Hepatic stellate cell (primary cell): ENCODE results near the gene LMNTD2.

Source experiments
- DNase-seq: peaks from one replicate; pipeline ENCODE4 v3.0.0; 2011; ENCODE audit warnings: low spot score

LMNTD2 gene

DNA sequence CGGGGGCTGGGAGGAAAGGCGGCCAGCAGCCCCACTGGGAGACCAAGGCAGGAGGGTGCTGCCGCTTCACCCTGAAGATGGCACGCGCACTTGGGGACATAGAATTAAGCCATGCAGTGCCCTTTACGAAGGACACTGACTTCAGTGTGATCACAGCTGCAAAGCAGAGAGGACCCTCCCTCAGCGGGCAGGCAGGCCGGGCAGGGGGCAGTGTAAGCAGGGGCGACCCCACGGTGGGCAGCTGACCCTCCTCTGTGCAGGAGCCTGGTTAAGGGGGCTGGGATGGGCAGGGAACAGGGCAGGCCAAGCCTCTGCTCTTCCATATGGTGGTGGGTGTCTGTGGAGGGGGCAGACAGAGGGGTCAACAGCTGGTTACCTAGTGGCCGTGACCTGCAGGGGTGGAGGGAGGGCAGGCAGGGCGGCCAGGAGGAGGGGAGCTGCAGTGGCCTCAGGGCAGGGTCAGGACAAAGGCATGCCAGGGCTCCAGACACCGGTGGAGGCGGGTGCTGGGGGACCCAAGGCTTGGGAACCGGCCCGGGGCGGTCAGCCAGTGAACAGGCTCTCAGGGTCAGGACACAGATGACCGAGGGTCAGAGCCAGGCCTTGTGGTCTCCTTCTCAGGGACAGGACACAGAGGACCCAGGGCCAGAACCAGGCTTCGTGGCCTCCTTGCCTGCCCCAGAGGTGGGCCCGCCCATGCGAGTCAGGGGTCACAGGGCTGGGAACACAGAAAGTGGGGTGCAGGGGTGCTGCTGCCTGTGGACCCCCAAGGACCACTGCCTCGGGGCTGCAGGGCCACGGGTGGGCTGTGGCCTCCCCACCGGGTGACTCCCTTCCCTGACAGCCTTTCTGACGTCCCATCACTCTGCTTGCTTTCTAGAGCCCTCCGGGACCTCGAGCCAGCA lies 7.2 kb downstream of the LMNTD2 start:
- DNase-seq: no peak

DNA sequence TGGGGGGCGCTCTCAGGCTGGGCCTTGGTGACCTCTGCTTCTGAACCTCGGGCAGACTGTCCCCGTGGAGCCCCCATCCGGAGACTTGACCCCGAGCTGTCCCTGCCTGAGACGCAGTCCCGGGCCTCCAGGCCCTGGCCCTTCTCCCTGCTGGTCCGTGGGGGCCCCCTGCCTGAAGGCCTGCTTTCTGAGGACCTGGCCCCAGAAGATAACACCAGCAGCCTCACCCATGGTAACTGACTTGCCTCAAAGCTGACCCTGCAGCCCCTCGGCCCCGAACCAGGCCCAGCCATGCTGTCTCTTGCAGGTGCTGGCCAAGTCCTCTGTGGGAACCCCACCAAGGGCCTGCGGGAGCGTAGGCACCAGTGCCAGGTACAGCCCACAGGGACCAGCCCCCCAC lies 8.9 kb downstream of the LMNTD2 start:
- no peak for DNase-seq

DNA sequence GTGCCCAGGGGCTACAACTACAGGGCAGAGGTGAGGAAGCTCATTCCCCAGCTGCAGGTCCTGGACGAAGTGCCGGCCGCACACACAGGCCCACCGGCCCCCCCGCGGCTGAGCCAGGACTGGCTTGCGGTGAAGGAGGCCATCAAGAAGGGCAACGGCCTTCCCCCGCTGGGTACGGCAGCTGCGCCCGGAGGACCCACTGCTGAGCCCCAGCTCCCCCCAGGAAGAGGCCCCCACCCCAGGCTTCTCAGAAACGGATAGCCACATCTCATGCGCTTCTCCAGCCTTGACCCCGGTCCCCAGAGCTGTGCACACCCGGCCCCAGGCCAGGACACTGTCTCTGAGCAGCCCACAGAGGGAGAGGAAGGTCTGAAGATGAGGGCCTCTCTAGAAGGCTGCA lies 9.4 kb downstream of the LMNTD2 start:
- no peak for DNase-seq

DNA sequence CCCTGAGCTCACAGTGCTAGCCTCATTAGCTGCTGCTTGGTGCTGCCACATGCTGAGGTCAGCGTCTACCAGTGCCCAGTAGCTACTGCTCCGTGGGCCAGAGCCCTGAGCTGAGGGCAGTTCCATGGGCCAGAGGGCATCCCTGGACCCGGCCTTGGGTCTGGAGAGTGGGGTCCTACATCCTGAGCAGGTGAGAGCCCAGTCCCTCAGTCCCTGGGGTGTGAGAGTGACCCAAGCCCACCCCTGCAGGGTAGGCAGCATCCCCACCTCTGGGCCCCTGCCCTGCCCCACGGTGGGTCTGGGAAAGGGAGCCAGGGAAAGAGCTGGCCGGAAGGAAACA lies 9.8 kb downstream of the LMNTD2 start:
- DNase-seq: no peak

DNA sequence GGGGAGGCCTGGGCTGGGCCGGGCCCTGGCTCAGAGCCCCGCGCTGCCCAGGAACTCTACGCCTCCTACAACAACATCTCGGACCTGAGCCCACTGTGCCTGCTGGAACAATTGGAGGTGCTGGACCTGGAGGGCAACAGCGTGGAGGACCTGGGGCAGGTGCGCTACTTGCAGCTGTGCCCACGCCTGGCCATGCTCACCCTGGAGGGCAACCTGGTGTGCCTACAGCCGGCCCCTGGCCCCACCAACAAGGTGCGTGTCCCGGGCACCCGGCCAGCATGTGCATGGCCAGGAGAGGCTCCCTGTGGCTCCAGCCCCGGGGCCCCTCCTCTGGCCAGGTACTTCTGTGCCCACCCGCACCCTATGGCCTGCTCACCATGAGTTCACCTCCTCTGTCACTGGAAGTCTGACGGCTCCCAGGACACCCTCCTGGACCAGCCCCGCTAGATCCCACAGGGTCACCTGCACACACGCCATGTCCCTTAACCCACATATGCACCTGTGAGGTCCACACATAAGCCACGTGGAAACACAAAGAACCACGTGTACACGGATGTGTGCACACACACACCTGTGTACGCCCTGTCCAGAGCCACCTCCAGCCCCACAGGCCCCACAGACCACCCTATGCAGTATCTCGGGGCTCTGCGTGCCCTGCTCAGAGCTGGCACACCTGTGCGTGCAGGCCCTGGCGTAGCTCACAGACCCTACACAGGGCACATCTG lies 10.4 kb downstream of the LMNTD2 start:
- no peak for DNase-seq

DNA sequence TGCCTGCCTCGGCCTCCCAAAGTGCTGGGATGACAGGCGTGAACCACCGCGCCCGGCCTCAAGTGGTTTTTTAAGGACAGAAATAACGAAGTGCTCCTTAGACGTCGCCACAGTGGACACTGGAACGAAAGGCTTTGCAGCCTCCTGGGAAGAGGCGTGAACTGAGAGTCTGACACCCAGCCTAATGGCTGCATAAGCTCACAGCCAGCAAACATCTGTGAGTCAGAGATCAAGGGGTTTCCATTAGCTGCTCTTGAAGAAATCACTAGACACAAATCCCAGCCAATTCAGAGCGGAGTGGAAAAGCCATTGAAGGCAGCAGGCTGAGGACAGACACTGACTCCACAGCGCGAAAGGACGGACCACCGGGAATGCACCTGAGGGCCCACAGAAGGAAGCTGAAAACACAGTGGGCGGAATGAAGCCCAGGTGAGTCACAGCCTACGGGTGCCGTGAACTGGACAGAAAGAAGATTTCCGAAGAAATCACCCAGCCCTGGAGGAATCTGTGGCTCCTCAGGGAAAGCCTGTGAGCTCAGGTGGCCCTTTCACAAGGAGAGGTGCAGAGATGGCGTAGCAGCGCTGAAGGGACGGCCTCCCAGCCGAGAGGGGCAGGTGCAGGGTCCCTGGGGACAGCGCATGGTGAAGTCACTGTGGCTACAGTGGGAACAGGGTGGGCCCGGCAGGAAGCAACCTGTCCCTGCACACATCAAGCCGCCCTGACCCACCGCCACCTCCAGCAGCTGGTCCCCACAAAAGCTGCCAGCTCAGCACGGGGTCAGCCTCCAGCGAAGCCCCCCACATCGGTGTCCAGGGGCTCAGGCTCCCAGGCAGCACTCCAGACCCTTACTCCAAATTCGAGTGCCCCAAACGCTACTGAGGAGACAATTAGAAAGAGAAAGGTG lies 11.6 kb downstream of the LMNTD2 start:
- DNase-seq: no peak

DNA sequence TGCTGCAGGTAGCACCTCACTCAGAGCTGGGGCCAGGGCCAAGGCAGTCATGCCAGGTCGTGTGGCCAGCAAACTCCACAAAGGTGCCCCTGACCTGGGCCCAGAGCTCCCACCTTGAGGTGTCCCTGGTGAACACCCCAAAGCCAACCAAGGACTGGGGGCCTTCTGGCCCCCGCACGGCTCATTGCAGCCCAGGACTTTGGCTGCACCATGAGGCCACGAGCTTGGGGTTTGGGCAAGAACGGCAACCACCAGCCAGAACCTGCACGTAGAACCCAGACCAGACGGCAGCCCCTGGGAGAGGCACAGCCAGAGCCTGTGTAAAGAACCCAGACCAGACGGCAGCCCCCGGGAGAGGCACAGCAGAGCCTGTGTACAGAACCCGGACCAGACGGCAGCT lies 15.4 kb downstream of the LMNTD2 start:
- no peak for DNase-seq

DNA sequence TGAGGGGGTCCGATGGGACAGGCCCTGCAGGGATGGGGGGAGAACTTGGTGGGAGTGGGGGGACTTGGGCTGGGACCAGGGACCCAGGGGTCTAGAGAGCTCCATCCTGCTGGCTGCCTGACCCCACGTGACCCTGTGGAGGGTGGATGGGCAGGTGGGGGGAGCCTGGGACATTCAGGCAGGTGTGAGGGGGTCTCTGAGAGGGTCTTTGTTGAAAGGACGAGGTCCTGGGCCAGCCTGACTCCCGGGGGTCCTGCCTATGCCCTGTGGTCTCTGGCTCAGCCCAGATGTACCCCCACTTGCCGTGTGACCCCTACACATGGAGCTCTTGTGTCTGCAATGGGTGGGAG lies 15.7 kb downstream of the LMNTD2 start:
- no peak for DNase-seq

DNA sequence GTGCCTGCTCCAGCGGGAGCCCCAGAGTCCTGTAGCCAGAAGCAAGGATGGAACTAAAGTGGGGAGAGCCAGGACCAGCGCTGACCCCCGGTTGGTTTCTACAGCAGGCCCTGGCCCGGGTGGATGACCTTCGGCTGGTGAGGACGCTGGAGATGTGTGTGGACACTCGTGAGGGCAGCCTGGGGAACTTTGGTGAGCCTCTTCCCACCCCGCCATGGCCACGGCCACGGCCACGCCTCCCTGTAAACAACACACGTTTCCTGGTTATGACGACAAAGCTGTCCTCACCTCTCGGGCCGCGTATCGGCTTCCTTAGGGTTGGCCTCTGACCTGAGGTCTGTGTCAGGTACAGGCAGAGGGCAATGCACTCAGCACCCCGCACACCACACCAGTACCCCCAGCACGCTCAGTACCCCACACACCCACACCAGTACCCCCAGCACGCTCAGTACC lies 19.1 kb downstream of the LMNTD2 start:
- no peak for DNase-seq

DNA sequence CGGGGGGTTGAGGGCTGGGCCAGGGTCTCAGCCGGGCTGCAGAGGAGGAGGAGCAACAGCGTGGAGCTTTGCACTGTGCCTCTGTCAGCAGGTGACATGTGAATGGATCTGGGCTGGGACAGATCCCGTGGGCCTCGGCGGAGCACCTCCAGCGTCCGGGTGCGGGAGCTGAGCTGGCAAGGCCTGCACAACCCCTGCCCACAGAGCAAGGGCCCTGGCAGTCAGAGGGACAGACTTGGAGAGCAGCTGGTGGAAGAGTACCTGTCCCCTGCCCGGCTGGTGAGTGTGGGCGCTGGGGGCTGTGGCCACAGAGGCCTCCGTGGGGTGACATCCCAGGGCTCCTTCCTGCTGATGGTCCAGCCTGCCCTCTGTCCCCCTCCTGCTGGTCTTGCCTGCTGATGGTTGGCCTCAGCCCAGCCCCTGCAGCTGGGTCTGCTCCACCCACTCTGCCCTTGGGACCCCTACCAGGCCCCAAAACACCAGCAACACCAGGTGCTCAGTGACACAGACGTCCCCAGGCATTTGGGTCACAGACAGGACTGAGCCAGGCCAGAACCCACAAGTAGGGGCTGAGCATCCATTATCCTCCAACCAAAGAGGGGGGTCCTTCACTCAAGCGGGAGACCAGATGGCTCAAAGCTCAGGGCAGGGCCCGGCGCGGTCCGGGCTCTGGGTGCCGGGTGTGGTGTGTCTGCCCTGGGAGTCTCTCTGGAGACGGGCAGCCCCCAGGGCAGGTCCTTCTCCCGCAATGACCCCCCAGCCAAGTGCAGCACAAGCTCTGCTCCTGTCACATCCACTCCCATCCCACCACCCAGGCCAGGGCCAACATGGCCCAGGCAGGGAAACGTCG lies 19.7 kb downstream of the LMNTD2 start:
- no peak for DNase-seq

DNA sequence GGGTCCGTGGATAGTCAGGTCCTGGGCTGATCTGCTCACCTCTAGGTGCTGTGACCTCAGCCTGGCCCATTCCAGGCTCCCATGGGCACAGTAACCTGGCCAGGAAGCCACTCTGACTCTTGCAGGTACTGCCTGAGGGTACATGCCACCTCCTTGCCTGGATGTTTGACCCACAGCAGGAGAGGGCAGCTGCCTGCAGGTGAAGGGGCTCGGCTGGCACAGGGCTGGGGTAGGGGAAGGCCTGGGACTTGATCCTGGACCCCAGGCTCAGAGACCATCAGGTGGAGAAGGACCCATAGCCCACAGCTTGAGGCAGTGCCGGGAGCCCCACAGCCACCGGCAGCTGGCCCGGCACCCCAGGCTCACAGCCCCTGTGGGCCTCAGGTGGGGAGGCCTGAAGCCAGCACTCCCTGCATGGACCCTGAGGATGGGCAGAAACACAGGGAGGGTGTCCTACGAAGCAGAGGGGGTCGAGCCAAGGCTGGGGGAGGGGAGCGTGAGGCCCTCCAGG lies 20.5 kb downstream of the LMNTD2 start:
- no peak for DNase-seq

DNA sequence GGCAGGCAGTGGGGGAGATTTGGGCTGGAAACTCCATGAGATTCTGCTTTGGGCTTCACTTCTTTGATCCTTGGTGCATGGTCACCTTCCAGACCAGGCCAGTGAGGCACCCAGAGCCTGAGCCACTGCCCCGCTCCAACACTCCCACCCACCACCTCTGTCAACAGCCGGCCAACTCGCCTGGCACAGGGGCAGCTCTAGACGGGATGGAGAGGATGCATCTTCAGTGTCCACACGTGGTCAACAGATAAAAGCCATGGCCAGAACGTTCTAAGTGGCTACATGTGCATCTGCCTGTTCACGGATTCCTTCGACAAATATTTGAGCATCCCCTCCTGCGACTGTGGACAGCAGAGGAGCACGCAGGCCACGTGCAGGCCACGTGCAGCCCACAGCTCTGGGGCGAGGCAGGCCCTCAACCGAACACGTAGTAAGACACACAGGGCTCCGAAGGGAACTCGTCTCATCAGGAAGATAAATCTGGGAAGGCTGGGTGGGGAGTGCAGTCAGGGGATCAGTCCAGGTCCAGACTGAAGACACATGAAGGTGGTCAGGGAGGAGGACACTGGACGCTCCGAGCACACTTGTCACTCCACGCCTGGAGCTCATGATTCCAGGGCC lies 22.0 kb downstream of the LMNTD2 start:
- no peak for DNase-seq

DNA sequence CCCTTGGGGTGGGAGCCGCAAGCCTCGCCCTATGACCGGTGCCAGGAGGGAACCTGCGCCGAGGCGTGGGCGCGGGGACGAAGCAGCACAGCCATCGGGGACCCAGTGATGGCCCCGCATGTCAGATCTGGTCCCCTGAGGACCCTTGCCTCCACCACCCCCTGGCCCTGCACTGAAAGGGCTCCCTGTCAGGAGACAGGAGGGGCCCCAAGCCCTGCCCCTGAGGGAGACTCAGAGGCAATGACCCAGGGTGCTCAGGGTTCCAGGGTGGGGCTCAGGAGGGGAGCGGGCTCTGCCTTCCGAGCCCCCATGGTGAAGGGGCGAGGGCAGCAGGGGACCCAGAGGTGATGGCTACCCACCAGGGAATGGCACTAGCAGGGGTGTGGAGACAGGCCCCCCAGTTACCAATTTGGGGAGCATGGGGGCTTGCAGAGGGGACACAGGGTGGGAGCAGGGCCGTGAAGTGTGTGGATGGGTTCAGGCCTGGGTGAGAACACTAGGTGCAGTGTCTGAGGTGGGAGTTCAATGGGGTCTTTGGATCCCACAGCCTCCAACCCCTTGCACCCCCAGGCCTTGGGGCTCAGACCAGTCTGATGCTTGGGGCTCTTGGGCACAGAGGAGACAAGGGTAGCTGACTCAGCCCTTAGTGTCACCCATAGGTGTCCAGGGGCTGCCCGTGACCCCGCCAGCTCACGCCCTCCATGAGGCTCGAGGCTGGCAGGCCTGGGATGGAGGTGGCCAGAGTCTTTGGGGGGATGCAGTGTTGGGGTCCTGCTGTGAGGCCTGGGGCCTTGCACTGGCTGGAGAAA lies 22.7 kb downstream of the LMNTD2 start:
- no peak for DNase-seq

DNA sequence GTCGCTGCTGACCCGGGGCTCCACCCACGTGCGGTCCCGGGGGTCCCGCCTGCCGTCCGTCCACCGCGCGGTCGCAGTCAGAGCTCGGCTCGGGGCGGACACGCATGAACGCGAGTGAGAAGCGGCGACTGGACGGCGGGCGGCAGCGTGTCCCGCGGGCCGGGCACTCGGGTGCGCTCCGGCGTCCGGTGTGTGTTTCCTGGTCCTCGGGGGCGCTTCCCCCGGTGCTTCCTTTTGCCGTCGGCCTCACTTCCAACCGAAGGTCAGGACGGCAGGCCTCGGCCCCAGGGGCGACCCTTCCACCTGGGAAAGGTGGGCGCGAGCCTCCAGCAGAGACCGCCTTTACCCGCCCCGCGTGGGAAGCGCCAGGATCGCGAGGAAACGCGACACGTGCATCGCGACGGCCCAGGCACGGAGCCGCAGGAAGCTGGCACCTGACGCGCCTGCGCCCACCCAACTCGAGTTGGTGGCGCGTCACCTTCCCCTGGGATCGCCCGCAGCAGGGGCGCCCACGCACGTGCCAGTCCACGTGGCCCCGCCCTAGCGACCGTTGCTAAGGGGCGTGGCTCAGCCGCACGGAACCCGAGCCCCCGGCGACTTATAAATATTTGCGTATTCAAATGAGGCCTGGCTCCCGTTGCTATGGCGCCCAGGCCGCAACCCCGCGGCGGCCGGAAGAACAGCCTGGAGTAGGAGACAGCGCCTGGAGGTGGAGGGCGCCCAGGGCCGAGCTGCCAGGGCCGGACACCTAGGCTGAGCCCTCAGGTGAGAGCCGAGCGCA lies 23.5 kb downstream of the LMNTD2 start, which contains the start of gene LRRC56:
TSS of gene LRRC56 (plus strand) at position 687 of the 781 bp plus-strand sequence. CDS start 3,158 bp downstream, outside the sequence.
- peak; percentile 95 for DNase-seq

DNA sequence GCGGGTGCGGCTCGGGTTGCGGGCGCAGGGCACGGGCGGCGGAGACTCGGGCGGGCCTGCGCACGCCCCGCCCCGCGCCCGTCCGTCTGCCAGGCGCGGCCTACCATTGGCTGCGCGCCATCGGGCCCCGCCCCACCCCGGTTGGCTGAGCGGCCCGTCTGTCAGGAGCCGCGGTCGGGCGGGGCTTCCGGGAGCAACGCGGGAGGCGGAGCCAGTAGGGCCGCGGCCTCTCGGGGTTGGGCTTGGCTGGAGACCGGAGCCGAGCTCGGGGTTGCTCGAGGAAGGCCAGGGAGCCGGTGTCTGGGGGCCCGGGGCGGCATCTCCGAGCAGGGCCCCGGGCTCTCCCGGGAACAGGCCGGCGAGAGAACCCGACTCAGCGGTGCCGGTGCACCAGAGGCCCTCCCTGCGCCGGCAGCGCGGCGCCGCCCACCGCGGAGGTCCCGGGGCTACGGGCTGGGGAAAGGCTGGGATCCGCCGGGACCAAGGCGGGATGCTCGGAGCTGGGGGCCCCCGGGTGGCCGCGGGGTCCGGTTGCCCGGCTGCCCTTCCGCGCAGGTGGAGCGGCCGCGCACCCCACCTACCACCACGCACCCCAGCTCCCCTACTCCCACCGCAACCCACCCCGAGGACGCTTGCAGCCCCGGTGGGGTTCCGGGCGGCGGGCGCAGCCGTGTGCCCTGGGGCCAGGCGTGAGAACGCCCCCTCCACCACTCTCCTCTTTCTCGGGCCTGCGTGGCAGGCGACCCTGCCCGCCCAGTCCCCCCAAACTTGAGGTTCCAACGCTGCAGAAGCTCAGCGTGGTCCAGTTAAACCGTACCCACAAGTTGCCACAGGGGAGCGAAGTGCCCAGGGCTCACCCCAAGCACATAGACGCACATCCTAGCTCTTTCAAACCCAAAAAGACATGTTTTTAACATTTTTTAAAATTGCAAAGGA lies 24.8 kb downstream of the LMNTD2 start, which contains the start of gene HRAS:
TSS of gene HRAS (minus strand) at position 58 of the 936 bp plus-strand sequence.
- peak; percentile 100 for DNase-seq

DNA sequence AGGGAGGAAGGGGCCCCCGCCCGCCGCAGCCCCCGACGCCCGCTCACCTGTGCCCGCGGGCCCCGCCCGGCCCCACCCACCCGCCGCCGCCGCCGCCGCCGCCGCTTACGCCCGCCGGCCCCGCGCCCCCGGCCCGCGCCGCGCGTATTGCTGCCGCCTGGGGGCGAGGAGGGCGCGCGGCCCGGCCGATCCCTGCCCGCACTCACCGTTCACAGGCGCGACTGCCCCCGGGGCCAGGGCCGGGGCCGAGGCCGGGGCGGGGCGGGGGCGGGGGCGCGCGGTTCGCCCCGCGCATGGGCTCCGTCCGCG lies 25.4 kb downstream of the LMNTD2 start:
- no peak for DNase-seq

DNA sequence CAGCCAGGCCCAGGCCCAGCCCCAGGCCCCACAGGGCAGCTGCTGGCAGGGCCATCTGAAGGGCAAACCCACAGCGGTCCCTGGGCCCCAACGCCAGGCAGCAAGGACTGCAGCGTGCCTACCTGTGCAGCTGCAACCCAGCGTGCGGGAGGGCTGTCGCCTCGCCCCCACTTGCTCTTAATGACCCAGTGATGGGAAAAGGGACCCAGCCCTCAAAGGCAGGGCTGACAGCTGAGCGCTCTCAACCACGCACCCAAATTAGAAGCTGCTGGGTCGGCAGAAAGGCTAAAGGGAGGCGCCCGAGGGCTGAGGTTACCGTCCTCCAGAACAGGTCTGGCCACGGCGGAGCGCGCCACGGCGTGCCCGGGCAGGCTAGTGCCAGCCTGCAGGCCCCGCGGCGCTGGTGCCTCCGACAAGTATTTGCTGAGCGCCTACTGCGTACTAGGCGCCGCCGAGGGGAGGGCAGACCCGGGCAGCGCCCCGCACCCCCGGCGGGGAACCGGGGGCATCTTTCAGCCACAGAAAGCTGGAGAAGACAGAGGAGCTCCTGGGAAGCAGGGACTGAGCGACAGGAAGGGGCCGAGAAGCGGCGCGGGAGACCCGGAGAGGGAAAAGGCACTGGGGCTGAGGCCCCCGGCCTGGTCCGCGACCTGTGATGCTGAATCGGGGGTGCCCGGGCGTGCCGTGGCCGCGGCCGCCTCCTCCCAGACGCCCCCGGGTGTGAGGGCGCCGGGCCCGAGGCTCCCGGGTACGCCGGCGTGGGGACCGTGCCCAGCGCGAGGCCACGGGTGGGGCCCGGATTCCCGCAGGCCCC lies 25.9 kb downstream of the LMNTD2 start:
- DNase-seq: peak; percentile 46
